Endometrium (tissue), 2 donors: ENCODE results near the gene MCF2L2.
A peak's percentile ranks its signal among the peaks of the same experiment; 100 is the strongest.
"Not testable (repeated sequence)": the region's sequence is repeated elsewhere in the genome, so short reads cannot be mapped to it uniquely, and the experiment has no call there.

Experiments used
- FAIRE-seq: peaks from 2 replicates; lab custom pipeline; 2012; peaks lifted over from hg19 to GRCh38; lab: Jason Lieb, UNC
- donor health status: control.
- donor health status: control.

The MCF2L2 gene

GRCh38 chr3:183396662-183397391 is 31.6 kb downstream of the MCF2L2 start:
- FAIRE-seq = no peak

- no peak for FAIRE-seq
These were observed 34.3 kb downstream of the MCF2L2 start for GRCh38 chr3:183394150-183394549.

- FAIRE-seq = no peak
These were observed 34.8 kb downstream of the MCF2L2 start for GRCh38 chr3:183393625-183394024.

GRCh38 chr3:183392186-183393034 is 36.0 kb downstream of the MCF2L2 start:
- FAIRE-seq = no peak

GRCh38 chr3:183391460-183391859 is 37.0 kb downstream of the MCF2L2 start:
- no peak for FAIRE-seq

- FAIRE-seq = no peak
These were observed 37.6 kb downstream of the MCF2L2 start for GRCh38 chr3:183390844-183391243.

- no peak for FAIRE-seq
These were observed 40.1 kb downstream of the MCF2L2 start for GRCh38 chr3:183388213-183388895.

- no peak for FAIRE-seq
These were observed 40.6 kb downstream of the MCF2L2 start for GRCh38 chr3:183387797-183388196.

GRCh38 chr3:183386651-183387050 is 41.8 kb downstream of the MCF2L2 start:
- no peak for FAIRE-seq

GRCh38 chr3:183385698-183386613 is 42.5 kb downstream of the MCF2L2 start:
- peak; percentile 73 for FAIRE-seq

- no peak for FAIRE-seq
These were observed 46.7 kb downstream of the MCF2L2 start for GRCh38 chr3:183381673-183382072.

GRCh38 chr3:183381179-183381578 is 47.2 kb downstream of the MCF2L2 start:
- no peak for FAIRE-seq

GRCh38 chr3:183378951-183379350 is 49.5 kb downstream of the MCF2L2 start:
- no peak for FAIRE-seq

- FAIRE-seq = no peak
These were observed 49.9 kb downstream of the MCF2L2 start for GRCh38 chr3:183378545-183378944.

GRCh38 chr3:183378008-183378407 is 50.4 kb downstream of the MCF2L2 start:
- no peak for FAIRE-seq

GRCh38 chr3:183377307-183377959 is 51.0 kb downstream of the MCF2L2 start:
- no peak for FAIRE-seq

GRCh38 chr3:183375787-183376186 is 52.6 kb downstream of the MCF2L2 start:
- FAIRE-seq = no peak

GRCh38 chr3:183375337-183375736 is 53.1 kb downstream of the MCF2L2 start:
- FAIRE-seq = no peak

GRCh38 chr3:183372911-183373310 is 55.5 kb downstream of the MCF2L2 start:
- FAIRE-seq = no peak

GRCh38 chr3:183371600-183371968 is 56.8 kb downstream of the MCF2L2 start:
- not testable (repeated sequence) for FAIRE-seq

- FAIRE-seq = no peak
These were observed 58.0 kb downstream of the MCF2L2 start for GRCh38 chr3:183370391-183370790.
